ENCODE measurements around the gene CHAC1. TPM values are rescaled to one million over a fixed set of nuclear protein-coding genes. Genes with fewer than 3 reads are reported as not detected.

Gene CHAC1
- total RNA-seq, 1 experiment from 2014 or later: 49.4 TPM

DNA sequence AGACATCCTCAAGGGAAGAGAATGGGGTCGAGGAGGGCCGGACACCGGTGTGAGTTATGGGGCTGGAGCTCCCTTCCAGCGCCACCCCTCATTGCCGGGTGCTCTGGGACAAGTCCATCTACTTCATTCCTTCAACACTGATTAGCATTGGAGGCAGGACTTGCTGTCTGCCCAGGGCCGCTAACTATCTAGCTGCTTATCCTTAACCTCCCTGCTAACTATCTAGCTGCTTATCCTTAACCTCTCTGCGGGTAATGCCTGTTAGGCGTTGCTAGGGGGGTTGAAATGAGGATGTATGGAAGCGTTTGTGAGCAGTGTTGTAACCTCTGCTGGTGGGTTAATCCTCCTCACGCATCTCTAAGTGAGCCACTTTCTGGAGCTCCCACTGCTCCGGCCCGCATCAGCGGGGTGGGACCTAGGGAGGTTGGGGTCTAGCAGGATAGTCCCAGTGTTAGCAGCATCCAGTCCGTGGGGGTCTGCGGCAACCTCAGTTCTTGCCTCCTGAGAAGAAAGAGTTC is 10.9 kb upstream of the CHAC1 start:
- H3K36me3 Mint-ChIP-seq (ENCODE audit: insufficient read depth, unreplicated experiment): peaks cover 5% of the 10 kb centered on the region
- no peaks in the 10 kb centered on the region for H3K27me3 Mint-ChIP-seq (ENCODE audit: insufficient read depth, unreplicated experiment)
- H3K9me3 Mint-ChIP-seq (ENCODE audit: unreplicated experiment): no peaks in the 10 kb centered on the region
- BruUV-seq (replicated peaks): no TSS peak
- H3K4me1 Mint-ChIP-seq (ENCODE audit: insufficient read depth, unreplicated experiment): peaks cover 11% of the 10 kb centered on the region
- no peak for DNase-seq (ENCODE audit: unreplicated experiment)
- H3K27ac Mint-ChIP-seq (ENCODE audit: low read depth, unreplicated experiment): no peak overlapping the region
- CTCF ChIA-PET: interaction anchor here (0.5 to 3.8 kb wide), 33 partner anchors 12 to 432 kb away, joined by 3 to 59 read pairs (median 5); partner anchors contain the start of genes CHAC1, DLL4, NUSAP1 and OIP5
- peak overlapping the region; percentile 63 for H3K4me3 Mint-ChIP-seq (ENCODE audit: unreplicated experiment)
- POLR2A ChIA-PET: interaction anchor here (0.7 to 1.8 kb wide), 4 partner anchors 11 to 47 kb away, joined by 3 to 11 read pairs (median 6); partner anchors contain the start of genes CHAC1 and DLL4
- intact Hi-C loops (cut with micrococcal nuclease): loop anchor here (5.0 kb wide), 1 partner anchor 80 kb away; no protein-coding TSS in a partner anchor
- no peak for TF ChIP-seq CTCF (IDR thresholded peaks at IDR 0.05; ENCODE audit: unreplicated experiment)

DNA sequence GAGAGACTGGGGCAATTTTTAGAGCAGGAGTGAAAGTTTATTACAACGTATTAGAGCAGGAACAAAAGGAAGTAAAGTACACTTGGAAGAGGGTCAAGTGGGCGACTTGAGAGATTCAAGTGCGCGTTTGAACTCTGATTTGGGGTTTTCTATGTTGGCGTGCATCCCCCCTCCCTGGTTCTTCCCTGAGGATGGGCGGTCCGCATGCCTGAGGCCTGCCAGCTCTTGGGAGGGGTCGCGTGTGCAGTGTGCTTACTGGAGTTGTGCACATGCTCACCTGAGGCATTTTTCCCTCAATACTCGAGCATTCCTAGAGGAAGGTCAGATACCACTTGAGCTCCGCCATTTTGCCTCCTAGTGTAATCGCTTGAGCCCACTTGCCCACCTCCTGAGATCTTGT is 10.4 kb upstream of the CHAC1 start:
- ChIA-PET CTCF (interaction anchor here (0.5 to 3.8 kb wide), 23 partner anchors 11 to 247 kb away, joined by 3 to 59 read pairs (median 7); partner anchors contain the start of genes CHAC1 and DLL4), POLR2A (interaction anchor here (1.6 to 1.8 kb wide), 2 partner anchors 10 to 15 kb away, joined by 4 to 11 read pairs; partner anchors contain the start of gene CHAC1)
- intact Hi-C loops (cut with micrococcal nuclease): loop anchor here (5.0 kb wide), 1 partner anchor 79 kb away; no protein-coding TSS in a partner anchor
- BruUV-seq (replicated peaks): no TSS peak
- H3K4me1 Mint-ChIP-seq (ENCODE audit: insufficient read depth, unreplicated experiment): peaks cover 9% of the 10 kb centered on the region
- TF ChIP-seq CTCF (IDR thresholded peaks at IDR 0.05; ENCODE audit: unreplicated experiment): no peak
- H3K36me3 Mint-ChIP-seq (ENCODE audit: insufficient read depth, unreplicated experiment): peaks cover 5% of the 10 kb centered on the region
- DNase-seq (ENCODE audit: unreplicated experiment): no peak
- H3K27ac Mint-ChIP-seq (ENCODE audit: low read depth, unreplicated experiment): no peak overlapping the region
- no peaks in the 10 kb centered on the region for H3K27me3 Mint-ChIP-seq (ENCODE audit: insufficient read depth, unreplicated experiment)
- H3K9me3 Mint-ChIP-seq (ENCODE audit: unreplicated experiment): no peaks in the 10 kb centered on the region
- peak overlapping the region; percentile 63 for H3K4me3 Mint-ChIP-seq (ENCODE audit: unreplicated experiment)

DNA sequence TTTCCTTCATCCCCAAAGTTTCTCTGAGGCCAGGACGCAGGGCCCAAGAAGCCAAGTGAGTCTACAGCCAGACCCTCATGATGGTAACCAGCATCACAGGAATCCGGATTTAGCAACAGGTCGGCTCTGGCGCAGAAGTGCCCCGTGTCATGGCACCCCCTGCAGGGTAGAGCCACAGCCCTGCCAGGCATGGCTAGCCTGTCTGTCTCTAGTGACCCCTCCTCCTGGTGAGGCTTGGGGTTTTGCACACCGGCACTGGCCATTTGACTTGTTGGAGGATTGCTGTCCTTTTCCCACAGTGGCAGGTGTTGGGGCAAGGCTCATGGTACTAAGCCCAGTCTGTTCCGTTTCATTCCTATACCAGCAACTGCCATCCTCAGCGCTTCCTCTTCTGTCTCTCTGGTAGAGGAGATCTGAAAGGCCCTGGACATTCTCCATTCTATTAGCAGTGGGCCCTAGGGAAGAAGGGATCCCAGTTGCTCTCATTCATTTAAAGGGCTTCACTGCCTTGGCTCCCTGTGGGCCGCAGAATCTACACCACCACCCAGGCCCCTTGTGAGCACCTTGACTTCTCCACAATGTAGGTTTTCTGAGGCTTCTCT is 9.4 kb upstream of the CHAC1 start:
- intact Hi-C loops (cut with micrococcal nuclease): loop anchor here (5.0 kb wide), 1 partner anchor 78 kb away; no protein-coding TSS in a partner anchor
- Mint-ChIP-seq H3K4me3 (ENCODE audit: unreplicated experiment) (no peak overlapping the region), H3K27ac (ENCODE audit: low read depth, unreplicated experiment) (no peak overlapping the region), H3K4me1 (ENCODE audit: insufficient read depth, unreplicated experiment) (peaks cover 6% of the 10 kb centered on the region), H3K9me3 (ENCODE audit: unreplicated experiment) (no peaks in the 10 kb centered on the region), H3K36me3 (ENCODE audit: insufficient read depth, unreplicated experiment) (no peaks in the 10 kb centered on the region), H3K27me3 (ENCODE audit: insufficient read depth, unreplicated experiment) (no peaks in the 10 kb centered on the region)
- CTCF ChIA-PET: interaction anchor here (0.6 to 3.8 kb wide), 3 partner anchors 13 to 40 kb away, joined by 5 to 48 read pairs (median 7); partner anchors contain the start of gene DLL4
- no peak for DNase-seq (ENCODE audit: unreplicated experiment)
- POLR2A ChIA-PET: no interaction called here
- TF ChIP-seq CTCF (IDR thresholded peaks at IDR 0.05; ENCODE audit: unreplicated experiment): no peak
- no TSS peak for BruUV-seq (replicated peaks)

DNA sequence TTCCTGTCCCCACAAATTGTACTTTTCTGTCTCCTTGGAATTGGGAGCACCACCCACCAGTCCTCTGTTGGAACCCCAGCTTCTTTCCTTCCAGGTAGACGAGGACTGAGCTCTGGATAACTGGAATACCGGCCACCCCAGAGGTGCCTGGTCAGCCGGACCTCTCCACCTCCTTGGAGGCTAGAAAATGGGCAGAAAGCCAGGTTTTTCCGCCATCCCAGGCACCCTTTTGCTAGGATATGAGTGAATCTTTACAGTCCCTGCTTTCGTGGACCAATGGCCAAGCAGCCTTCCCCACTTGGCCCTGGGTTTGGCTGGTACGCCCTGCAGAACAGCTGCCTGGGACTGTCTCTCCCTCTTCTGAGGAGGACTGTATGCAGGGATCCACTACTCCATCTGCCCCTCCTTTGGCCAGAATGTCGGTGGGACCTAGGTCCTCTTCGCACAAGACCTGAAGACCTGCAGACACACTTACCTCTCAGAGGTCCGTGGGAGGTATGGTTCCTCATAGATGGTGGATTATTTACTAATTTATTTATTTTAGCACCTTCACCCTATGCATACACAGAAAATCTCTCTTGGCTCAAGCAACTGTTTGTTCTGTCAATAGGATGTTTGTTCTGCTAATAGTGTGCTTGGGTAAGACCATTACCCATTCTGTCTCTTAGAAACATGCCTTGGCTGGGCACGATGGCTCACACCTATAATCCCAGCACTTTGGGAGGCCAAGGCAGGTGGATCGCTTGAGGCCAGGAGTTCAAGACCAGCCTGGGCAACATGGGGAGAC is 8.6 kb upstream of the CHAC1 start:
- intact Hi-C loops (cut with micrococcal nuclease): loop anchor here (5.0 kb wide), 1 partner anchor 78 kb away; no protein-coding TSS in a partner anchor
- Mint-ChIP-seq H3K27me3 (ENCODE audit: insufficient read depth, unreplicated experiment) (no peaks in the 10 kb centered on the region), H3K36me3 (ENCODE audit: insufficient read depth, unreplicated experiment) (no peaks in the 10 kb centered on the region), H3K4me3 (ENCODE audit: unreplicated experiment) (no peak overlapping the region), H3K27ac (ENCODE audit: low read depth, unreplicated experiment) (no peak overlapping the region), H3K4me1 (ENCODE audit: insufficient read depth, unreplicated experiment) (peaks cover 8% of the 10 kb centered on the region), H3K9me3 (ENCODE audit: unreplicated experiment) (no peaks in the 10 kb centered on the region)
- ChIA-PET CTCF (interaction anchor here (0.6 to 0.7 kb wide), 2 partner anchors 15 to 160 kb away, joined by 3 to 5 read pairs; no protein-coding TSS in a partner anchor), POLR2A (no interaction called here)
- TF ChIP-seq CTCF (IDR thresholded peaks at IDR 0.05; ENCODE audit: unreplicated experiment): no peak
- no peak for DNase-seq (ENCODE audit: unreplicated experiment)
- no TSS peak for BruUV-seq (replicated peaks)

Data from MCF 10A (cell line).